ENCODE results near the gene ACOT11. TPM values are rescaled to one million over a fixed set of nuclear protein-coding genes. Genes with fewer than 3 reads are reported as not detected.
A peak's percentile ranks its signal among the peaks of the same experiment; 100 is the strongest.

ACOT11 gene
- 0.25 to 0.56 TPM (median 0.41 TPM) in 3 replicates for total RNA-seq
- long read RNA-seq: 0 reads

- peak; percentile 51 for TF ChIP-seq CTCF (IDR thresholded peaks at IDR 0.05)
- no peak for DNase-seq (ENCODE audit: low spot score)
- H3K27ac Mint-ChIP-seq (ENCODE audit: unreplicated experiment): no peak within 1 kb of the TSS
These were observed at the start of gene ACOT11 for GRCh38 chr1:54547601-54548388. ACOT11 (plus strand) TSS chr1:54548228; CDS start chr1:54548310, 82 bp downstream.

GRCh38 chr1:54498383-54499096 is 49.5 kb upstream of the ACOT11 start:
- DNase-seq (ENCODE audit: low spot score): no peak
- no peak overlapping the region for H3K27ac Mint-ChIP-seq (ENCODE audit: unreplicated experiment)
- peaks cover 2% of the 10 kb centered on the region for H3K36me3 Mint-ChIP-seq (ENCODE audit: low read depth)
- H3K4me1 Mint-ChIP-seq (ENCODE audit: low read depth): peaks cover 12% of the 10 kb centered on the region
- peaks cover 5% of the 10 kb centered on the region for H3K27me3 Mint-ChIP-seq (ENCODE audit: low read depth)
- peak overlapping the region; percentile 64 for H3K4me3 Mint-ChIP-seq (ENCODE audit: unreplicated experiment)
- no peak for TF ChIP-seq CTCF (IDR thresholded peaks at IDR 0.05)
- no peaks in the 10 kb centered on the region for H3K9me3 Mint-ChIP-seq (ENCODE audit: low read depth)

More at GRCh38 chr1:54547601-54548388, at the start of gene ACOT11:
- no peak within 1 kb of the TSS for H3K4me3 Mint-ChIP-seq (ENCODE audit: unreplicated experiment)
- no peaks in the 10 kb centered on the region for H3K27me3 Mint-ChIP-seq (ENCODE audit: low read depth)
- H3K4me1 Mint-ChIP-seq (ENCODE audit: low read depth): peaks cover 4% of the 10 kb centered on the region
- no peaks in the 10 kb centered on the region for H3K36me3 Mint-ChIP-seq (ENCODE audit: low read depth)
- H3K9me3 Mint-ChIP-seq (ENCODE audit: low read depth): no peaks in the 10 kb centered on the region

GRCh38 chr1:54499097-54499359 is 49.0 kb upstream of the ACOT11 start:
- Mint-ChIP-seq H3K27me3 (ENCODE audit: low read depth) (peaks cover 5% of the 10 kb centered on the region), H3K27ac (ENCODE audit: unreplicated experiment) (no peak overlapping the region), H3K36me3 (ENCODE audit: low read depth) (peaks cover 2% of the 10 kb centered on the region), H3K4me3 (ENCODE audit: unreplicated experiment) (peak overlapping the region; percentile 64), H3K4me1 (ENCODE audit: low read depth) (peaks cover 12% of the 10 kb centered on the region), H3K9me3 (ENCODE audit: low read depth) (no peaks in the 10 kb centered on the region)
- no peak for DNase-seq (ENCODE audit: low spot score)
- no peak for TF ChIP-seq CTCF (IDR thresholded peaks at IDR 0.05)

- peaks cover 2% of the 10 kb centered on the region for H3K36me3 Mint-ChIP-seq (ENCODE audit: low read depth)
- H3K9me3 Mint-ChIP-seq (ENCODE audit: low read depth): no peaks in the 10 kb centered on the region
- peak; percentile 80 for TF ChIP-seq CTCF (IDR thresholded peaks at IDR 0.05)
- DNase-seq (ENCODE audit: low spot score): no peak
- H3K27ac Mint-ChIP-seq (ENCODE audit: unreplicated experiment): no peak overlapping the region
- H3K27me3 Mint-ChIP-seq (ENCODE audit: low read depth): peaks cover 5% of the 10 kb centered on the region
- H3K4me1 Mint-ChIP-seq (ENCODE audit: low read depth): peaks cover 12% of the 10 kb centered on the region
- H3K4me3 Mint-ChIP-seq (ENCODE audit: unreplicated experiment): peak overlapping the region; percentile 64
These were observed 48.5 kb upstream of the ACOT11 start for GRCh38 chr1:54499360-54500106.

GRCh38 chr1:54500107-54500431 is 48.0 kb upstream of the ACOT11 start:
- no peak for TF ChIP-seq CTCF (IDR thresholded peaks at IDR 0.05)
- peaks cover 12% of the 10 kb centered on the region for H3K4me1 Mint-ChIP-seq (ENCODE audit: low read depth)
- no peaks in the 10 kb centered on the region for H3K9me3 Mint-ChIP-seq (ENCODE audit: low read depth)
- H3K27me3 Mint-ChIP-seq (ENCODE audit: low read depth): peaks cover 5% of the 10 kb centered on the region
- no peak overlapping the region for H3K27ac Mint-ChIP-seq (ENCODE audit: unreplicated experiment)
- peaks cover 2% of the 10 kb centered on the region for H3K36me3 Mint-ChIP-seq (ENCODE audit: low read depth)
- no peak for DNase-seq (ENCODE audit: low spot score)
- peak overlapping the region; percentile 44 for H3K4me3 Mint-ChIP-seq (ENCODE audit: unreplicated experiment)
